Jurkat, Clone E6-1 (cell line): ENCODE results near the gene INTS3.

Experiments used
- DNase-seq: peaks from one replicate; pipeline ENCODE4 v3.0.0-alpha.2; 2011; ENCODE audit warnings: low read depth, low spot score
- H3K4me3 ChIP-seq: 2 replicates; pipeline ENCODE4 v1.5.1; 2011; ENCODE audit warnings: mild to moderate bottlenecking, low read length, control low read depth, moderate library complexity

The INTS3 gene

GRCh38 chr1:153803470-153804056, 75.7 kb downstream of the INTS3 start:
- no peak overlapping the region for H3K4me3 ChIP-seq
- no peak for DNase-seq

- H3K4me3 ChIP-seq = no peak overlapping the region
- DNase-seq = no peak
Measured at GRCh38 chr1:153804112-153804511, 76.3 kb downstream of the INTS3 start.

GRCh38 chr1:153805042-153805745, 77.3 kb downstream of the INTS3 start:
- DNase-seq = no peak
- H3K4me3 ChIP-seq = no peak overlapping the region

- no peak overlapping the region for H3K4me3 ChIP-seq
- no peak for DNase-seq
Measured at GRCh38 chr1:153805886-153806719, 78.3 kb downstream of the INTS3 start.

- DNase-seq = no peak
- H3K4me3 ChIP-seq = no peak overlapping the region
Measured at GRCh38 chr1:153816283-153816889, 88.5 kb downstream of the INTS3 start.

GRCh38 chr1:153818876-153819275, 91.0 kb downstream of the INTS3 start:
- no peak for DNase-seq
- H3K4me3 ChIP-seq = no peak overlapping the region
